ENCODE results near the gene PLD4.

PLD4 gene

GRCh38 chr14:104957146-104958113 lies 32.8 kb downstream of the PLD4 start:
- DNase-seq = no peak

- DNase-seq = no peak
Observed at GRCh38 chr14:104964546-104964945, 39.9 kb downstream of the PLD4 start.

- DNase-seq = no peak
Observed at GRCh38 chr14:104965561-104966231, 41.0 kb downstream of the PLD4 start.

GRCh38 chr14:104966261-104966865 lies 41.7 kb downstream of the PLD4 start:
- no peak for DNase-seq

- no peak for DNase-seq
Observed at GRCh38 chr14:104966981-104967385, 42.3 kb downstream of the PLD4 start.

GRCh38 chr14:104967386-104968152 lies 42.9 kb downstream of the PLD4 start:
- DNase-seq = no peak

GRCh38 chr14:104968153-104968527 lies 43.5 kb downstream of the PLD4 start:
- peak in 1 of 2 experiments; percentile 42 for DNase-seq

- DNase-seq = peak in 1 of 2 experiments; percentile 39
Observed at GRCh38 chr14:104968541-104969401, 44.1 kb downstream of the PLD4 start.

- no peak for DNase-seq
Observed at GRCh38 chr14:104969741-104970230, 45.1 kb downstream of the PLD4 start.

GRCh38 chr14:104970231-104971068 lies 45.8 kb downstream of the PLD4 start:
- peak; percentile 50 to 75 for DNase-seq

GRCh38 chr14:104971447-104972240 lies 47.0 kb downstream of the PLD4 start:
- DNase-seq = no peak

GRCh38 chr14:104972301-104973134 lies 47.8 kb downstream of the PLD4 start:
- DNase-seq = peak; percentile 64 to 70

GRCh38 chr14:104973135-104973384 lies 48.4 kb downstream of the PLD4 start:
- DNase-seq = no peak

GRCh38 chr14:104973385-104974145 lies 48.9 kb downstream of the PLD4 start:
- DNase-seq = peak; percentile 94

- no peak for DNase-seq
Observed at GRCh38 chr14:104974146-104974541, 49.5 kb downstream of the PLD4 start.

GRCh38 chr14:104974665-104975390 lies 50.1 kb downstream of the PLD4 start:
- no peak for DNase-seq

- DNase-seq = no peak
Observed at GRCh38 chr14:104975481-104976197, 51.0 kb downstream of the PLD4 start.

All from SW 1271 (cell line).